ENCODE results near the gene RBM19.

The RBM19 gene

DNA sequence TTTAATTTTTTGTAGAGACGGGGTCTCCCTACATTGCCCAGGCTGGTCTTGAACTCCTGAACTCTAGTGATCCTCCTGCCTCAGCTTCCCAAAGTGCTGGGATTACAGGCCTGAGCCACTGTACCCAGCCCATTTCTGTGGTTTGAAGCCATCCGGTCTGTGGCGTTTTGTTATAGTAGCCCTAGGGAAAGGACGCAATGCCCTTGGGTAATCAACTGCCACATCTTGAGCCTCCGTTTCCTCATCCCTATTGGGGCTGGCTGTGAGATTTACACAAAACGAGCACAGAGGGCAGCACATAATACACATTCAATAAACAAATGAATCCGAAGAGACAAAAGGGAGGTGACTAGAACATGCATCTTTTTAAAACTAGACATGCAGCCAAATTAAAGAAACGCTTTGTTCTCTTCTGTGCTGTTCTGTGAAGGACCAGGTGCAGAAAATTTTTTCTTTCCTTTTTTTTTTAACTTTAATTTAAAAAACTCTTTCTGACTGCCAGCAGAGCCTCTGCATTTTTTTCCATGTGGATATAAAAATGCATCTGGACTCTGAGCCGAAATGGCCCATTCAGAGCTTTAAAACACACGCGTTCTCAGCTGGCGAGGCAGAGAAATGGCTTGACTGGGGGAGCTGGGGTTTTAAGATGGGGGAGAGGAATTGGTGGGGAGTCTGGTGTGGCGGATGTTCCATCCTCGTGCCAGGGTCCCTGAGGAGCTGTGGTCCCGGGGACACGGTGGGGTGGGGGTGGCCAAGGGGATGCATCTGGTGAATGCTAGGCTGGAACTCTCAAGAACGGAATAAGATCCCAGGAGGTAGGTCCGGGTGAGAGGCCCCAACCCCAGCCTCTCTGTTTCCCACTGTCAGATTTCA lies 119.0 kb downstream of the RBM19 start:
- TF ChIP-seq, protein P1, sequence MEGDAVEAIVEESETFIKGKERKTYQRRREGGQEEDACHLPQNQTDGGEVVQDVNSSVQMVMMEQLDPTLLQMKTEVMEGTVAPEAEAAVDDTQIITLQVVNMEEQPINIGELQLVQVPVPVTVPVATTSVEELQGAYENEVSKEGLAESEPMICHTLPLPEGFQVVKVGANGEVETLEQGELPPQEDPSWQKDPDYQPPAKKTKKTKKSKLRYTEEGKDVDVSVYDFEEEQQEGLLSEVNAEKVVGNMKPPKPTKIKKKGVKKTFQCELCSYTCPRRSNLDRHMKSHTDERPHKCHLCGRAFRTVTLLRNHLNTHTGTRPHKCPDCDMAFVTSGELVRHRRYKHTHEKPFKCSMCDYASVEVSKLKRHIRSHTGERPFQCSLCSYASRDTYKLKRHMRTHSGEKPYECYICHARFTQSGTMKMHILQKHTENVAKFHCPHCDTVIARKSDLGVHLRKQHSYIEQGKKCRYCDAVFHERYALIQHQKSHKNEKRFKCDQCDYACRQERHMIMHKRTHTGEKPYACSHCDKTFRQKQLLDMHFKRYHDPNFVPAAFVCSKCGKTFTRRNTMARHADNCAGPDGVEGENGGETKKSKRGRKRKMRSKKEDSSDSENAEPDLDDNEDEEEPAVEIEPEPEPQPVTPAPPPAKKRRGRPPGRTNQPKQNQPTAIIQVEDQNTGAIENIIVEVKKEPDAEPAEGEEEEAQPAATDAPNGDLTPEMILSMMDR (IDR thresholded peaks at IDR 0.05; ENCODE audit: low read depth, low read length): no peak
- no peak overlapping the region for H3K4me3 ChIP-seq (replicated peaks in 1 of 2; ENCODE audit: low read depth in 2 of 2, low read length in 2 of 2)

DNA sequence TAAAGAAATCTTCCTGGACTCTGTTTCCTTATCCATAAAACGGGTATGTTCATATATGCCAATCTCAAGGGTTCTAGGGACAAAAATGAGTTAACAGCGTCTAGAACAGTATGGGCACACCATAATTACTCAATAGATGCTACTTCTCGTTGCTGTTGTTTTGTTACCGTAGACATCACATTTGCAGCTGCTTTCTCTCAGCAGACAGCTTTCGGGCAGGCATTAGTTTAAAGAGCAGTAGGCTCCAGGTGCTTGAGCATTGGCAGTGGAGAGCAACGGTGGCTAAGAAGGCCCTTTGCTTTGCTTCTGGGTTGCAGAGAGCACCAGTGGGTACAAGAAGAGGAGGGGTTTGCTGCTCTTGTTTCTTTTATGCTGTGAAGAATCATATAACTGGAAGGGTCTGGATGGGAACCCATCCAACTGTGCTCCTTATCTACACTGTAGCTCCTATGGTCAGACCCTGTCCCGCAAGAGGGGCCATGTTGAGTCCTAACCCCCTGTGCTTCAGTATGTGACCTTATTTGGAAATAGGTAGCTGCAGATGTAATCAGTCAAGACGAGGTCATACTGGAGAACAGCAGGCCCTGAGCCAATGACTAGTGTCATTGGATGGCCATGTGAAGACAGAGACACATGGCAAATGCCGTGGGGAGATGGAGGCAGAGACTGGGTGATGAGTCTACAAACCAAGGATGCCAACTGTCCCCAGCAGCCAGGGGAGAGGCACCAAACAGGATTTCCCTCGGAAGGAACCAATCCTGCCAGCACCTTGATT lies 120.0 kb downstream of the RBM19 start:
- H3K4me3 ChIP-seq (replicated peaks in 1 of 2; ENCODE audit: low read depth in 2 of 2, low read length in 2 of 2): no peak overlapping the region
- TF ChIP-seq, protein P1 (IDR thresholded peaks at IDR 0.05; ENCODE audit: low read depth, low read length): no peak
- peak in 1 of 2 donors; percentile 11 for DNase-seq (ENCODE audit: low read depth in 2 of 2)

More for the DNA sequence above, 119.0 kb downstream of the RBM19 start:
- DNase-seq (ENCODE audit: low read depth in 2 of 2): no peak

DNA sequence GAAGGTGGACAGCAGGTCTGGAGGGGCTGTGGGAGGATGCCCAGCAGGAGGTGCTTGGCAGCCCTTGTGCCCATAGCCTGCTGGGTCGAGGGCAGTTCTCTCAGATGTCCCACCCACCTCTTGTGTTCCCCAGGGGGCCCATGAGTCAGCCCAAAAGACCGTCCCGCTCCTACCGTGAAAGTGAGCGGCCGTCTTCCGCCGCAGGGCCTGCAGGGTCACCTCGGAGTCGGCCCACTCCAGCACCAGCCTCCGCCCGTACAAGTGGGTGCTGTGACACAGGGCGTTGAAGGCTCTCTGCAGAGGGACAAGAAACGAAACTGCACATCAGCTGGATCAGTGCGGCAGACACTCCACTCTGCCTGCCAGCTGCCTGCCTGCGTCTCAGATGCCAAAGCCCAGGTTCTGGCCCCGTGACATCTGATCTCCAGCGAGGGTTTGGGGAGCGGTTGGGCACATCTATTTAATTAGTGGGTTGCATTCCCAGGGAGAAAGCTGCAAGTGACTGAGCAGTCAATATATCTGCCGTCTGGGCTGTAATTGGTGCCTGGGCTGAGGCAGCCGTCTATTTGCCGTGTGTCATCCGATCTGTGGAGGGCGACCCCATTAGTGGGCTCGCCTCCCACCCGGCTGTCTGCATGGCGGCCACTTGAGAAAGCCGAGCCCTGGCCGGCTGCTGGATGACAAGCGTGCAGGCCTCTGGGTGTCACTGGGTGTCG lies 121.5 kb downstream of the RBM19 start:
- DNase-seq (ENCODE audit: low read depth in 2 of 2): no peak
- TF ChIP-seq, protein P1 (IDR thresholded peaks at IDR 0.05; ENCODE audit: low read depth, low read length): no peak
- H3K4me3 ChIP-seq (replicated peaks in 1 of 2; ENCODE audit: low read depth in 2 of 2, low read length in 2 of 2): no peak overlapping the region

DNA sequence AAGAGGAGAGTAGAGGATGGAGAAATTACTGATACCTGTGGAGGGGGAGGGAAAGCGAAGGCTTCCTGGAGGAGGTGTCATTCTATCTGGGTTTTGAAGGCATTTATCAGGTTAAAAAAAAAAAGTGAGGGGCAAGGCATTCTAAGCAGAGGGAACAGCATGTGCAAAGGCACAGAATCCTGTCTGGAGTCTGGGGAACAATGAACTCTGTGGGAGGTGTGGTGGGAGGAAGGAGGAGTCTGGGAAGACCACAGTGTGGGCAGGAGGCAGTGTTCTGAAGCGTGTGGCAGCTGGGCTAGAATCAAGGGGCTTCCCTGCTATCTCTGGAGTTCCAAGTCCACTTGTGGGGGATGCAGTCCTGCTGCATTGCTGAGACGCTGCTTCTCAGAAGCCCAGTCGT lies 123.4 kb downstream of the RBM19 start:
- no peak overlapping the region for H3K4me3 ChIP-seq (replicated peaks in 1 of 2; ENCODE audit: low read depth in 2 of 2, low read length in 2 of 2)
- TF ChIP-seq, protein P1 (IDR thresholded peaks at IDR 0.05; ENCODE audit: low read depth, low read length): no peak
- DNase-seq (ENCODE audit: low read depth in 2 of 2): no peak

DNA sequence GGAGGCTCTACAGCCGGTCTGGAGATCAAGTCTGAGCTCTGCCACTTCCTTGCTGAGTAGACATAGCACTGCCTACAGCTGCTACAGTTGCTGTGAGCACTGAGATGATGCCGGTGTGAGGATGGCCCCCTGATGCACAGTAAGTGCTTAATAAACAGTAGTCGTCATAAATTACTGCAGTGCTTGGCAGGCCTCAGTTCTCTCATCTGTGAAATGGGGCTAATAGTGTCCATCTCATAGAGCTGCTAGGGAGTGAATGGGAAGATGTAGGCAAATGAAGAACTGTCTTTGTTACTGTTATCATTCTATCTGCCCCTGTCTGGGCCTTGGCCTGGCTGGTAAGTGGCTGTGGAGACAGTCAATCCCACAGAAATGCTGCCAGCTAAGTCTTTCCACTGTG lies 124.3 kb downstream of the RBM19 start:
- H3K4me3 ChIP-seq (replicated peaks in 1 of 2; ENCODE audit: low read depth in 2 of 2, low read length in 2 of 2): no peak overlapping the region
- TF ChIP-seq, protein P1 (IDR thresholded peaks at IDR 0.05; ENCODE audit: low read depth, low read length): no peak
- no peak for DNase-seq (ENCODE audit: low read depth in 2 of 2)

DNA sequence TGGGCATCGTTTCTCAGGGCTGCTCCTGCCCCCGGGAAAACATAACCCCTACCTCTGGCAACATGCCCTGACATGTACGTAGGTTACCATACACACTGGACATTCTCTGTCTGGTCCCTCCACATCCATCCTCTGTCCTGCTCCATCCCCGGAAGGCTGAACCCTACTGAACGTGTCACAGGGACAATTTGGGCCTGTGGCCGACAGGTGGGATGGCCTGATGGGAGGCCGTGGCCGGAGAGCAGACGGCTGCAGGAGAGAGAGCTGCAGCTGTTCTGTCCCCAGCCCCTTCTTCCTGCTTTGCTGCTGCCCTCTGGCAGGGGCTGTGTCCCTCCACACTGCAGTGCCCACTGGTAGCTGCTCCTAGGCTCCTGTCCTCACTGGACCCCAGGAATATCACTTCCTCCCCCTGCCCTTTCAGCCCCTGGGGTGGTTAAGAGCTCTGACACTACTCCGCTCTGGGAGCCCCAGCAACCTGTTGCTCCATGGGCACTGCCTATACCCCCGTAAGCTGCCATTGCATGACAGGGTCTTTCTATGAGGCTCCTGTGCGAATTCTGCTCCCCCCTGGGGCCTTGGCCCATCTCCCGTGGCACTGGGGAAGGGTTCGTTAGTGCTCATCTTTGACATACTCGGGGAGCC lies 125.6 kb downstream of the RBM19 start:
- DNase-seq (ENCODE audit: low read depth in 2 of 2): no peak
- TF ChIP-seq, protein P1 (IDR thresholded peaks at IDR 0.05; ENCODE audit: low read depth, low read length): no peak
- no peak overlapping the region for H3K4me3 ChIP-seq (replicated peaks in 1 of 2; ENCODE audit: low read depth in 2 of 2, low read length in 2 of 2)
